Inferior parietal cortex (tissue), 1 donor: ENCODE data around the gene LMCD1.

Experiments used
- DNase-seq: peaks from one replicate; pipeline ENCODE4 v3.0.0-alpha.2; 2016; ENCODE audit errors: extremely low spot score

Gene LMCD1

DNA sequence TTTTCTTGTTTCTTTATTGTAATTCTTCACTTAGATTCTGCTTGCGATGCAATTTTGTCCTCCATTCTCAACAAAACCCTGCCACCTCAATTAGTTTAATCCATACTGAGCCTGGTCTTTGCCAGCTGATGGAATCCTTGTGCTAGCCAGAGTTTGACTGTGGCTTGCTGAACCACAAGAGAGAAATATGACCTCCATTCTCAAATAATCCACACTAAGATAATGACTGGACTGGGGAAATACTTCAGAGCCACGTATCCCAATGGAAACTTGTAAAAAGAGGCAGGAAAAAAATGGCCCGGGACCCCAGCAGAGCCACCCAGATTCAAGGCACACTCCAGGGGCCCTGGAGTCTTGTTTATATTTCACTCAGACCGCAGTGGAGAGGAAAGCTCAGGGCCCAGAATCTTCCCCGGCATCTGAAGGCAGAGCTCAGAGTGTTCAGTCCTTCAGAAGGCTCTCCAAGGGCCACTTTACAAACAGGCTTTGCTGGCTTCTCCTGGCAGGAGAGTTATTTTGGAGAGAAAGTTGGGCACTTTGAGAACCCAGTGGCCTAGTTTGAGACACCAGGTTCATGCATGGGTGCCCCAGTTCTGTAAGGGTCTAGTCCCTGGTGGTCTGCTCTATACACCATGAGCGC, 80.3 kb downstream of the LMCD1 start:
- no peak for DNase-seq

DNA sequence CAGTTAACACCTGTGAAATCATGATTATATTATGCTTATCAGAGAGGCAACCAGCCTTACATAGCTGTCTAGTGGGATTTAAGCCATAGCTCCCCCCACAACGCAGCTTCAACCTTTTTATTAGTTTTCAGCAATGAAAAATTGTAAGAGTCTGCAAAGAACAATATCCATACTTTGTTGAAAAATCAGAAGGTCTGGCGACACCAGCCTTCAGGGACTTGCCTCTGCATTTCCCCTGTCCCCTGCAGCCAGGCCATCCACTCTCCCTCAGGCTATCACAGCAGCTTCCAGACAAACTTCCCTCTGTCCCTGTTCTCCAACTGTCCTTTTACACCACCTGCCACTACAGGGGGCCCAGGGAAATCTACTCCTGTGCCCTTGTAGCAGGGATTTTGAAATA, 83.0 kb downstream of the LMCD1 start:
- DNase-seq, result no peak

DNA sequence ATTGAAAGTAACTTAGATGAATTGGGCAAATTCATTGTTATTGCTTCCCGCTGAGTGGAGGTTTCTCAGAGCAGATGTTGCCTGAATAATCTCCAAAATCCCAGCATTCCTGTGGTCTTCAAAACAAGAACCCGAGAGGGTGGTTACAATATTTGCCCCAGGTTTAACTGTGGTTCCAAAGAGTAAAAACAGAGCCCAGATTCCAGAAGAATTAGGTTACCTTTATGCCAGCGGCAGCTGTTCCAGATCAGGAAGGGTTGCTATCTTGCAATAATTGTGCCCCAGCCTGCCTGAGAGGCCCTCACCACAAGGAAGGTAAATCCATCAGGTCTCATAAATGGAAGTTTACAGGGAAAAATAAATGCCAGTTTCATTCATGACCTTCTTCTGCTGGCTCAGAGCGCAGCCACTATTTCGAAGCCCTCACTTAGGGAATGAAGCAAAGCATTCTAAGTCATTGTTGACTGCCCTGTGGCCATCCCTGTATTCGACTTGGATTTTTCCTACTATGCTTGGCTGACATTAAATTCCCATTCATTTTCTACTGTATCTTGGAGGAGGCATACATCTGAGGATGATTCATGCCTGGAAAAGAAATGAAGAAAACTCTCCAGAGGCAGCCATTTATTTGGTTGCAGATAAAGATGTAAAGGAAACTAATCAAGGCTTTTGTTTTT, 88.4 kb downstream of the LMCD1 start:
- DNase-seq, result no peak

DNA sequence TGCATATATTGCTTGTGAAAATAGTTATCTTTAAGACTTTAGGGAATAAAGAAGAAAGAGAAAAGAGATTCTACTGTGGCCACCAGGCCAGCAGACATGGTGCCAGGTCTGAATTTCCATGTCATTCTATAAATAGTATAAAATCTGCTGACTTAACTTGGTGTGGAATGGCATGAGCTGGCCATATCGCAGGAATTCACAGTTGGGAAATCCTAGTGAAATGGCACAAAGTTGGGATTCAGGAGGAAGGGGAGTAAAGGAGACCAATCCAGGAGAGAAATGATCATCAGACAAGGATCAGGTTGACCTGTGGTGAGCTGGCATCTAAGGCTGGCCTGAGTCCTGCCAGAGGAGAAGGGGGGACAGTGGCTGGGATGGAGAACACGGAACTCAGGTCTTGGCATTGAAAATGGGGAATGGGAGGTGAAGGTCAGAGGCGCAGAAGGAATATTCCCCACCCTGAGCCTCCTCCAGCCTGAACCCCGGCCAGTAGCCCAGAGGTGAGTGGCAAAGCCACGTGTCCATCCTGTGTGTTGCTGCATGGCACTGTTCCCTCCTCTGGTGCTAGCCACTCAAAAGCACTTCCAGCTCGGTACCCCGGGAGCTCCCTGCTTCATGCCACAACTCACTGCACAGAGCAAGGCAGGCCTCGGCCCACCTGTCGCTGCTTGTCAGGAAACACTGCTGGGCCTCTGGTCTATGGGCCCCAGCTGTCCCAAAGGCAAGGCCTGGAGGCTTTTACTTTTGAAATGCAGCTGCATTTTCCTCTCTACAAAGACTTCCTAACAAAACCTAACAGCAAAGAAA, 91.6 kb downstream of the LMCD1 start:
- DNase-seq, result no peak

DNA sequence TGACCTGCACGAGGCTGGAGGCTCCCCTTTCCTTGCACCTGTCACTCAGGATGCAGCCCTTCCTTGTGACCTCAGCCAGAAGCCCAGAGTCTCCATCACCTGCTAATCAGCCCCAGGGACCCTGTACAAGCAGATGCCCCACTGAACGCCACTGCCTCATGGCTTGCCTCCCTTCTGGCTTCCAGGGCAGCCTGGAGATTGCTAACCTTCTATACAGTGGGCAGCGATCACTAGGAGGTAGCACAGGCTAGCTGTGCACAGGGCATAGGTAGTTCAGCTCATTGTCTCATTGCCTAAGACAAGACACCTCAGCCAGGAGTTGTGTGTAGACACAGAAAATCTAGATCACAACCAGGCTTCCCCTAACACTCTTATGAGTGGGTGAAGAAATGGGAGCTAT, 93.6 kb downstream of the LMCD1 start:
- DNase-seq, result no peak

DNA sequence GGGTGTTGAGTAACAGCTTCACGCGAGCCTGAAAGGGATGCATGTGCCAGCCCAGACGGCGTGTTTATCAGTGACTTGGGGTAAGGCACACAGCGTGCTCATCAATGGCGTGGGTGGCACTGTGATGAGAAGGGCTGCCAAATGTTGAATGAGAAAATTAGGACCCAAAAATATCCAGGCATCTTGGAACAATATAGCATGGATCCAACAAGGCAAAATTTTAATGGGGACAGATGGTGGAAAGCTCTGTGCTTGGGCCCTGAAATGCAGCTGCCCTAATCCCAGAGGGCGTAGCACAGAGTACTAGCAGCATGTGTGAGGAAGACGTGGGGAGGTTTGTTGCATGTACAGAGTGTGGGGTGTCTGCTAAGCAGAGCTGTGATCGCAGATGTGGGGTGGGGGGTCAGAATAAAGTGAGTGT, 94.1 kb downstream of the LMCD1 start:
- peak; percentile 78 for DNase-seq

DNA sequence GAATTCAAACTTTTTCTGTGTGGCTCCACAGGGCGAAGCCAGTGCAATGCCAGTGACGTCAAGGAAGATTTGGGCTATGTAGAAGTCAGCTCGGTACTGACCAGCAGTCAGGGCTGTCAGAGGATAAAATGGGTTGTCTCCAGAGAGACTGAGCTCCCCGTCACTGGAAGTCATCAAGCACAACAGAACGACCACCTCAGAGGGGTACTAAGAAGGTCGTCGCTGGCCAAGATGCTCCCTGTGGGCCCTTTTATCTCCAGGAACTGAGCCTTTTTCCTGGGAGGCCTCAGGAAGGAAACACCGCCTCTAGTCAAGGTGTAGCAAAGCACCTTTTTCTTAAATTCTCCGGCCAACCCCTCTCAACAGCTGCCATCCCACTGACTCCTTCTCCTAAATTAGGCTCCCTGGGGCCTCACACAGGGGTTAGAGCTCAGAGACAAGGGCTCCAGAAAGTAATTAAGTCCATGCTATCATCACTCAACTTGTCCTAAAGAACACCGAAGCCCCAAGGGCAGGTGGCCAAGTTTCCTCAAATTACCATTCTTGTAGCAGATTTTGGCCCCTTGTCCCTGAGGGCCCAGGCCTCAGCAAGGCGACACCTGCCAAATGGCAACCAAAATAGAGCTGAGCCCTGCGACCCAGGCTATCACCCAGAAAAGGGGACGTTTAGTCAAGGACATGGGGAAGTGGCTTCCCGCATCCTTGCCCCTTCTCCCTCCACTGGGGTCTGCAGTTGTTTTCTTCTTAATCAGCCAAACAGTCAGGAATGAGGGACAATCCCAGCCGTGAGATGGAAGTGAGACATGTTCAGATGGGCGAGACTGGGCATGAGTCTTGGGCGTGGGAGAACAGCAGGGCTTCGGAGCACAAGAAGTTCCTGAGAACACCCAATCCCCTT, 94.9 kb downstream of the LMCD1 start:
- no peak for DNase-seq

DNA sequence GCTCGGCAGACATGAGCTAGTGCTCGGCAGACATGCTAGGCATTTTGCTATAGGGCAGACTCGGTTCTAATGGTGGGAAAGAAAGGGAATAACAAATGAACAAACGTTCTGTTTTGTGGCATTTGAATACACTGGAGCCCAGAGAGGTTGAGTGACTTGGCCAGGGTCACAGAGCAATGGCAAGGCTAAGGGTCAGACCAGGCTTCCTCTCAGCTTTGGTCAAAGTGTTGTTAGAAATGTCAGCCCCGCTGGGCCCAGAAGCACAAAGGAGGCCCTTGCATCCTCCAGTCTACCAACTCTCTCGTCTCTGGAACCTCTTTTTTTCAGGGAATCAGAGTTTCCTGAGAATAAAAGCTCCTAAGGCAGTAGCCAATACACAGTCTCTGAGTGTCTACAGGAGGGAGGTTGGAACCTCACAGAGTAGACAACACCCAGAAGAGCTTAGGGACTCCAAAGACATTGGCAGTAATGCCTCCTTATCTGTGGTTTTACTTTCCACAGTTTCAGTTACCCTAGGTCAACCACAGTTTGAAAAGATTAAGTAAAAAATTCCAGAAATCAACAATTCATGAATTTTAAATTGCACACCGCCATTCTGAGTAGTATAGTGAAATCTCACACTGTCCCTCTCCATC, 95.7 kb downstream of the LMCD1 start:
- DNase-seq, result no peak

DNA sequence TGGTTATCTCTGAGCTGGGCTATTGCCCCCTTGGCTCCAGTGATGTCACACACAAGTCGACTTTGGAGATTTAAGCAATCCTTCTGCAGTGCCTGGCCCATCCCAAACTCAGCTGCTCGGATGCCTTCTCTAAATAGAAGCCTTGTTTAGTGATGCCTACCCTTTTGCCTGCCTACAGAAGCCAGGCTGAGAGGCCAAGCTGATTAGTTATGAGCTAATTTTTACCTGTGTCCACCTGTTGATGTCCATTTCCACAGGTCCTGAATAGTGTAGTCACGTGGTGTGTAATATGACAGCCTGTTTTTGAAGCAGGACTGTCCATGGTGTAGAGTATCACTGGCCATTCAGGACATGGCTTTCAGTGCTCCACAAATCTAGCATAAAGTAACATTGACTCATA, 97.5 kb downstream of the LMCD1 start:
- no peak for DNase-seq

DNA sequence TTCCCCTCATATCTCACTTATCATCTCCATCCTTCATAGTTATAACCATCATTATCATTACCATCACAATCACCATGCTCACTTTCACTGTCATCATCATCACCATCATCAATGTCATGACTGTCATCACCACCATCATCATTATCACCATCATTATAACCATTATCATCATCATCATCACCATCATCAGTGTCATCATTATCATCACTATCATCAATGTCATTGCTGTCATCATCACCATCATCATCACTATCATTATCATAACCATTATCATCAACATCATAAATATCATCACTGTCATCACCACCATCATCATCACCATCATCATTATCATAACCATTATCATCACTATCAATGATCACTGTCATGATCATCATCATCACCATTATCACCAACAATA, 98.8 kb downstream of the LMCD1 start:
- DNase-seq, result no peak

DNA sequence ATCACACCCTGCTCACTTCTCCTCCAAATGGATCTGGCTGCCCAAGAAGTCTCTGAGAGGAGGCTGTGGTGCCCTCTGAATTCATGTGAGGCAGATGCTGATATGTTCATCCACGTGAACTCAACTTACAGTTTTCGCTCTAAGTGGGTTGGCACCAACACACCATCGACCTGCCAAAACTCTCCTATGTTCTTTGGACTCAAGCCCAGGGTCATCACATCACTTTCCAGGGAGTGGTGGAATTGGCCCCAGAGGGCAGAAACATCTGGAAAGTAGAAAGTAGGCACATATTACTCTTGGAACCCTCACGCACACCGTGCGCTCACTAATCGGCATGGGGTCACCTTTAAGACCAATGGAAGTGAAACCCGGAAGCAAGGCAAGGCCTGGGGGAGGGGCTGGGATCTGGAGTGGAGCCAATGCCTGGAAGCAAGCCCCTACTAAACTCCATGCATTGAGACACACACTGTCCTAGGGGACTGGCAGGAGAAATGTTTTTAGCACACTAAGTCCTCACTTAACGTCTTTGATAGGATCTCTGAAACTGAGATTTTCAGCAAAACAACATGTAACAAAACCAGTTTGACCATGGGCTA, 101.6 kb downstream of the LMCD1 start:
- DNase-seq, result no peak

DNA sequence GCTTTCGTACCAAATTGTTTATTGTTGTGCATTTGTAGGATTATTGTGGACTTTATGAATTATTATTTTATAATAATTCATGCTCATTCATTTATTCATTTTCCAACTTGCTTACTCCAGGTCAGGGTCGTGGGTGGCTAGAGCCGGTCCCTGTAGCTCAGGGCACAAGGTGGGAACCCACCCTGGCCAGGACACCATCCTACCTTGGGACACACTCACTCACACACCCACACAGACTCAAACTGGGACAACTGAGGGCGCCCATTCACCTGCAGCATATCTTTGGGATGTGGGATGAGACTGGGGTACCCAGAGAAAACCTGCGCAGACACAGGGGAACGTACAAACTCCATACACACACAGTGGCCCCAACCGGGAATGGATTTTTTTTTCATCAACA, 102.4 kb downstream of the LMCD1 start:
- DNase-seq, result no peak

DNA sequence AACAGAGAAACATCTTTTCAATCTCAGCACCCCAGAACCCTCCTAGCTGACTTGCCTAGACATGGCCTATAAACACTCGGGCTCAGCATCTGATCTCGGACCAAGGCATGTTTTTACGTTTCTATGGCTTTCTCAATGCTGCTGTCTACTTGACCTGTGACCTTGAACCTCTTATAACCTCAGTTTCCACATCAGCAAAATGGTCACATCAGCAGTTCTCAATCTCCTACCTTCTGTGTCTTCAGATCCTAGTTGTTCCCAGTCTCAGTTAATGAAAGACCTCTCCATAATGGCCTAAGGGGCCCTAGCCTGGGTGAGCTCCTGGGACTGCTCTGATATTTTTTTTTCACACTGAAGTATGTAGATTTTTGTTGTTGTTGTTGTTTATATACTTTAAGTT, 103.4 kb downstream of the LMCD1 start:
- no peak for DNase-seq

DNA sequence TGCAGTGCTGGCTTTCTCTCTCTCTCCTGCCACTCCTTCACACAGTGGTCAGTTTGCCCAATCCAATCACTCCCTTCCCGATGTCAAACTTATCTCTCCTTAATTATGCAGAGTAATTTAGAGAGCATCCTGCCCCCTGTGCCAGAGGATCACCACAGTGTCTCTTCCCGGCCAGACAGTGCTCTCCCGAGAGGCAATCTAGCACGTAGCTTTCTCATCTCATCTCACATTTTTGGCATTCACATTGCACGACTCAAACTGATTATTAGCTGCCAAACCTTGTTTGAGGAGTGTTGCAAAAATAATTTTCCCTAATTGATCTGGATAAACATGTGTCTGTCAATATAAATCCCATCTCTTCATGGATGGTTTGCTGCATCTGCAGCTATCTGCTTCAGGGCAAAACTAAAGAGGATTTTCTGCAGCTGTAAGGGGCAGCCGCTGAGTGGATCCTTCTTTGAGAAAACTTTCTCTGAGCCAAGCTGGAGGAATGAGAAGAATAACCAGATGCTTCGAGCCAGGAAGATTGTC, 105.1 kb downstream of the LMCD1 start:
- DNase-seq, result no peak

DNA sequence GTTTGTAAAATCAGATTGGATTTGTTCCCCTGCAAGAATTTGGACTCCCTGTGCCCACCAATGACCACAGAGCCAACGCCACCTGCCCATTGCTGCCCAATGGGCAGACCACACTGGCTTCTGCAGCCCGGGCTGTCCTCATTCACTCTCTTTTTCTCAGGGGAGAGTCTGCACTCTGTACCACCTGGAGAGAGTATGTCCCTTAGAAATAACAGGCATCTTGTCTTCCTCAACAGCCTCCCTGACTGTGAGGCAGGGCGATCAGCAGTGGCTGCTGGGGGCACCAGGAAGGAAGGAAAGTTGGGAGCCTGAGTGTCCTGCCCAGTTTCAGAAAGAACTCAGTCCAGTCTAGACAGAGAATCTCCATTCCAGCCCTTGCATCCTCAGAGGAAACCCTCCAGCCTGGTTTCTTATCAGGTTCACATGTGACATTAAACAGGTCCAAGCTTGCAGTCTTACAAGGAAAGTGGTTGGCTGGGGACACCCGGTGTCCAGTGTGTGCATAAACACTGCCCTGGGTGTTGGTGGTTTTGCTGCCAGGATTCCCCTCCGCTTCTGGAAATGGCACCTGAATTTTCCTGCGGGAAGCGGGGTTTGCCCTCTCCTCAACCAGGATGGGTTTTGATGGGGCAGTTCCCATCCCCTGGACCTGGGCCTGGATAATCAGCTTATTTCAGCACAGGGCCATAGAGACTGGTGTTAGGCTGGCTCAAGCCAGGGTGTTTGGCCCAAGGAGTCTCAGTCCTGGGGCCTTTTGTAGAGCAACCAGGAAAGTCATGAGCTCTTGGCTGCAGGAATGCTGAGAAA, 105.8 kb downstream of the LMCD1 start:
- DNase-seq, result peak; percentile 47

DNA sequence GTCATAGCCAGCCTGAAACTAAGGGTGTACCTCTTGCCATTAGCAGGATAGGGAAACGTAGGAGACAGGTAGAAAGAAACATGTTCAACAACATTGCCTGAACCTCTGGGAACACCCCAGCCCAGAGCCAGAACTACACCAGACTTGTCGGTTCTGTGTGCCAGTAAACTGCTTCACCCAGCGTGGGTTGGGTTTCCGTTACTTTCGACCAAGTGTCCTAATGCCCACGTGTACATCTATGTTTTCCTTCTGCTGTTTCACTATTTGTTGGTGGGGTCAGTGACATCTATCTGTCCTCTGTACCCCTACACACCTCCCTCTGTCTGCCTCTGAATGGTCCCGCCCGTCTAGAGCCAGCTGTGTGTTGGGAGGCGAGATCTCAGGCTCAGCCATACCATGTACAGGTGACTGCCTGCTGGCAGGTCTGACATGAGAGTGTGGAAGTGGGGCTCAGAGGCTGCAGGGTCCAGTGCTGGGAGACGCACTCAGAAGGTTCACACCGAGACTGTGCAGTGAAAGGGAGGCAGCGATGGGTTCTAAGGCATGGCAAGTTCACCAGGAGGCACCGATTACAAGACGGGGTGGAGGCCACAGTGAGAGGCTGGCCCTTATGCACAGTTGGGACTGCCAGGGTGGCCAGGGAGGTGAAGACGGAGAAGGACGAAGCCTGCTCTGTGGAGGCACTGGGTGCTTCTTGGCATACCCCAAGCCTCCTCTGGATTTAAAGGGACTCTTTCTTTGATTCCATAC, 106.6 kb downstream of the LMCD1 start:
- DNase-seq, result no peak

DNA sequence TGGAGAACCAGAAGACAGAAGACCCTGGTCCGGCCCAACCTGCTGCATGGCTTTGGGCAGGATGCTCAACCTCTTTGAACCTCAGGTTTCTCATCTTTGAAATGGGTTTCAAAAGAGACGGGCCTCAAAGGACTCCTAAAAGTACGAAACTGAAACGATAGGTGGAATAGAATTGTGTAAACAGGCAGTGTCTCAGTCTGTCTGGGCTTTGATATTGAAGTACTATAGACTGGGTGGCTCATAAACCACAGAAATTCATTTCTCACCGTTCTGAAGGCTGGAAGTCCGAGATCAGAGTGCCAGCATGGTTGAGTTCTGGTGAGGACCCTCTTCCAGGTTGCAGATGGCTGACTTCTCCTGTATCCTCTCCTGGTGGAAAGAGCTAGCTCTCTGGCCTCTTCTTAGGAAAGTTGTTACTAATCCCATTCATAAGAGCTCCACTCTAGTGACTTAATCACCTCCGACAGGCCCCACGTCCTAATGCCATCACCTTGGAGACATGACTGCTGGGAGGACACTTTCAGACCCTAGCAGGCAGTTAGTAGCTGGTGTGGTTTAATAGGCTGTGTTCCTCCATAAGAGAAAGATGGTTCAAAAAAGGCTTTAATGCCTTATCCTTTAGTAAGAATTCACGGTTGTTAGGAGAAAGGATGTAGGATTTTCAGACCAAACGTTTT, 107.3 kb downstream of the LMCD1 start:
- no peak for DNase-seq

DNA sequence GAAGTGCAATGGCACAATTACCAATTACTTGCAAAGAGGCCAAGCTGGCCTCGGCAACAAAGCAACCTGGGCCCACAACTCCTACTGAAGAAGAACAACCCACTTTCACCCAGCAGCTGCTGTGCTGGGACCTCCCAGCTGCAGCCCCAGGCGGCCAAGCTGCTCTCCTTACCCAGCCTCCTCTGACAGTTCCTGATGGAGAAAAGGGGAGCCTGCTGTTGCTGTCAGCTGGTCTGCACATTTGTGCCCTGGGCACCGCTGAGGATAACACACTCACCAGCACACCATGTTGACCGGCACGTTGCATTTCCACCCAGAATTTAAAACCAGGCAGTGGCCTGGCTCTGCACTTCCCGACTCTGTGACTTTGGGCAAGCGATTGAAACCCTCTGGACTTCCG, 109.3 kb downstream of the LMCD1 start:
- DNase-seq, result no peak

DNA sequence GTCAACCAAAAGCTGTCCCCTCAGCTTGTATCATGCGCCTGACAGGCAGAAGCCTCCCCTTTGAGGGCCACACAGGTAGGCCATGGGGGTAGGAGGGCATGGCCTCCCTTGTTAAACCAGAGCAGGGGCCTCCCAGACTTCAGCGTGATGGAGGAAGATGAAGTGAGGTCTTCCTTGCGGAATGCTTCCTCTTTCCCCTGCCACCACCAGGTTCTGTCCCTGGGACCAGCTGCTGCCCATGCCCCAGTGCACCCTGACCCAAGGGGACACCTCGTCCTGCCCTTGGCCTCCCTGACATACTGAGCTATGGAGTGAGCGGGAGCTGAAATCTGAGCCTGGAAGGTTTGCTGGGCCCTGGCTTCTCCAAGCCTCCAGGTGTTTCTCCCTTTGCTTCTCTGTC, 116.3 kb downstream of the LMCD1 start:
- no peak for DNase-seq
